Gastroesophageal sphincter (tissue), 3 donors: ENCODE measurements around the gene HDAC4.

ENCODE experiments used
- EP300 ChIP-seq: sonication (generic); formaldehyde crosslinking; IDR thresholded peaks from one replicate; pipeline ENCODE4 v1.6.1; 2017; ENCODE audit warnings: antibody characterized with exemption, mild to moderate bottlenecking
- POLR2A ChIP-seq, 2 donors: fragments of 450-650 bp; IDR thresholded peaks; one replicate each; pipeline ENCODE4 v1.6.1; 2017; ENCODE audit warnings: antibody characterized with exemption in 2 of 2, mild to moderate bottlenecking in 2 of 2, moderate library complexity in 1 of 2
- POLR2AphosphoS5 ChIP-seq: sonication (generic); formaldehyde crosslinking; IDR thresholded peaks from one replicate; pipeline ENCODE4 v1.6.1; 2017; ENCODE audit warnings: antibody characterized with exemption
- TF ChIP-seq, protein P1 (sequence below), 4 experiments: fragments of 200-600 bp in 2 of 4; fragments of 450-650 bp in 2 of 4; sonication (generic) in 1 of 4; IDR thresholded peaks; one replicate each; pipeline ENCODE4 v1.5.1; 2017 to 2019; ENCODE audit warnings: antibody characterized with exemption in 4 of 4, mild to moderate bottlenecking in 2 of 4, moderate library complexity in 2 of 4

- TF ChIP-seq, protein P1, sequence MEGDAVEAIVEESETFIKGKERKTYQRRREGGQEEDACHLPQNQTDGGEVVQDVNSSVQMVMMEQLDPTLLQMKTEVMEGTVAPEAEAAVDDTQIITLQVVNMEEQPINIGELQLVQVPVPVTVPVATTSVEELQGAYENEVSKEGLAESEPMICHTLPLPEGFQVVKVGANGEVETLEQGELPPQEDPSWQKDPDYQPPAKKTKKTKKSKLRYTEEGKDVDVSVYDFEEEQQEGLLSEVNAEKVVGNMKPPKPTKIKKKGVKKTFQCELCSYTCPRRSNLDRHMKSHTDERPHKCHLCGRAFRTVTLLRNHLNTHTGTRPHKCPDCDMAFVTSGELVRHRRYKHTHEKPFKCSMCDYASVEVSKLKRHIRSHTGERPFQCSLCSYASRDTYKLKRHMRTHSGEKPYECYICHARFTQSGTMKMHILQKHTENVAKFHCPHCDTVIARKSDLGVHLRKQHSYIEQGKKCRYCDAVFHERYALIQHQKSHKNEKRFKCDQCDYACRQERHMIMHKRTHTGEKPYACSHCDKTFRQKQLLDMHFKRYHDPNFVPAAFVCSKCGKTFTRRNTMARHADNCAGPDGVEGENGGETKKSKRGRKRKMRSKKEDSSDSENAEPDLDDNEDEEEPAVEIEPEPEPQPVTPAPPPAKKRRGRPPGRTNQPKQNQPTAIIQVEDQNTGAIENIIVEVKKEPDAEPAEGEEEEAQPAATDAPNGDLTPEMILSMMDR (IDR thresholded peaks at IDR 0.05), result no peak
- TF ChIP-seq EP300 (no peak), POLR2AphosphoS5 (no peak), POLR2A (IDR thresholded peaks at IDR 0.05) (no peak)
Observed at GRCh38 chr2:239036819-239037558, 363.8 kb downstream of the HDAC4 start.
